Right lobe of liver (tissue), 6 donors: ENCODE results near the gene CACNG4. TPM values are rescaled to one million over a fixed set of nuclear protein-coding genes. Genes with fewer than 3 reads are reported as not detected.
A peak's percentile ranks its signal among the peaks of the same experiment; 100 is the strongest.

Experiments used
- ATAC-seq, 4 donors: fragments of 200-7000 bp; cut with Tn5 transposase; one replicate each; pipeline ENCODE4 v1.9.1; 2020; ENCODE audit warnings: mild to moderate bottlenecking in 4 of 4, moderate library complexity in 4 of 4
- DNase-seq, 3 donors: peaks; one replicate each; pipeline ENCODE4 v3.0.0-alpha.2; 2020
- H3K27ac ChIP-seq, 3 donors: fragments of 200-600 bp; one replicate each; pipeline ENCODE4 v1.8.0; 2022
- H3K27me3 ChIP-seq, 2 donors: fragments of 200-600 bp; one replicate each; pipeline ENCODE4 v1.8.0; 2022
- H3K36me3 ChIP-seq, 4 donors: fragments of 200-600 bp; sonication (generic) in 1 of 4; one replicate each; pipeline versions ENCODE4 v1.5.1 to v1.8.0; 2017 to 2022; ENCODE audit warnings: control low read depth in 1 of 4
- H3K4me1 ChIP-seq, 4 donors: fragments of 200-600 bp; sonication (generic) in 1 of 4; one replicate each; pipeline versions ENCODE4 v1.5.1 to v1.8.0; 2017 to 2022; ENCODE audit warnings: control low read depth in 1 of 4
- H3K4me3 ChIP-seq, 3 donors: fragments of 200-600 bp; one replicate each; pipeline ENCODE4 v1.8.0; 2022
- H3K9me3 ChIP-seq, 4 donors: fragments of 200-600 bp; sonication (generic) in 1 of 4; one replicate each; pipeline versions ENCODE4 v1.5.1 to v1.8.0; 2017 to 2022; ENCODE audit warnings: control low read depth in 1 of 4
- CTCF ChIP-seq, 4 donors: fragments of 200-600 bp in 3 of 4; fragments of 450-650 bp in 1 of 4; IDR thresholded peaks; one replicate each; pipeline versions ENCODE4 v1.5.1 to v1.8.0; 2016 to 2022; ENCODE audit warnings: antibody characterized with exemption in 4 of 4, mild to moderate bottlenecking in 2 of 4
- POLR2A ChIP-seq: fragments of 450-650 bp; IDR thresholded peaks from one replicate; pipeline ENCODE4 v1.6.1; 2017; ENCODE audit warnings: antibody characterized with exemption, mild to moderate bottlenecking
- WGBS: methylation state at CpG from one replicate; pipeline ENCODE4 v1.1.6; 2018; ENCODE audit warnings: low coverage, low lambda C conversion rate; ENCODE audit not compliant: insufficient coverage; ENCODE audit errors: missing lambda C conversion rate; 5-methylcytosine and 5-hydroxymethylcytosine counted together
- intact Hi-C, 2 donors: fragments of 100-400 bp; cut with DNase I; formaldehyde crosslinking; loops; one replicate each; pipeline versions ENCODE4 v1.11.2 to v1.14.1; 2022
- total RNA-seq, 6 experiments: library from RNA; depleted of rRNA in 2 of 6; stranded (reverse); fragments of >200 nt in 2 of 6; fragmentation: NEBNext Ultra II Directional in 3 of 6; extraction: Animal tissue kit (Norgen Biotek cat#: 25700) in 3 of 6; gene quantifications; one replicate each; pipeline versions ENCODE4 v1.1.0 to v1.2.4, GENCODE V29; 2016 to 2023
- donor health status: DM: no; HTN: yes; CAD: no.
- donor health status: DM: no; HTN: no; CAD: no.
- donor health status: DM: no; HTN: no; CAD: no.
- donor health status: DM: no; HTN: yes; CAD: no.
- donor health status: DM: no; HTN: yes; CAD: no.

The CACNG4 gene
- total RNA-seq, 6 experiments from 2014 or later = not detected

GRCh38 chr17:66941773-66942450 lies 22.6 kb upstream of the CACNG4 start:
- no peak overlapping the region for H3K4me3 ChIP-seq
- H3K36me3 ChIP-seq = no peaks in the 10 kb centered on the region
- no peaks in the 10 kb centered on the region for H3K27me3 ChIP-seq
- intact Hi-C loops = no loop called here
- 74% methylated on average over 4 of the region's 8 CpGs for WGBS
- H3K4me1 ChIP-seq = no peaks in the 10 kb centered on the region
- H3K9me3 ChIP-seq = no peaks in the 10 kb centered on the region
- no peak overlapping the region for H3K27ac ChIP-seq
- DNase-seq = no peak
- no peak for ATAC-seq
- TF ChIP-seq POLR2A = no peak
- TF ChIP-seq CTCF (IDR thresholded peaks at IDR 0.05) = no peak

DNA sequence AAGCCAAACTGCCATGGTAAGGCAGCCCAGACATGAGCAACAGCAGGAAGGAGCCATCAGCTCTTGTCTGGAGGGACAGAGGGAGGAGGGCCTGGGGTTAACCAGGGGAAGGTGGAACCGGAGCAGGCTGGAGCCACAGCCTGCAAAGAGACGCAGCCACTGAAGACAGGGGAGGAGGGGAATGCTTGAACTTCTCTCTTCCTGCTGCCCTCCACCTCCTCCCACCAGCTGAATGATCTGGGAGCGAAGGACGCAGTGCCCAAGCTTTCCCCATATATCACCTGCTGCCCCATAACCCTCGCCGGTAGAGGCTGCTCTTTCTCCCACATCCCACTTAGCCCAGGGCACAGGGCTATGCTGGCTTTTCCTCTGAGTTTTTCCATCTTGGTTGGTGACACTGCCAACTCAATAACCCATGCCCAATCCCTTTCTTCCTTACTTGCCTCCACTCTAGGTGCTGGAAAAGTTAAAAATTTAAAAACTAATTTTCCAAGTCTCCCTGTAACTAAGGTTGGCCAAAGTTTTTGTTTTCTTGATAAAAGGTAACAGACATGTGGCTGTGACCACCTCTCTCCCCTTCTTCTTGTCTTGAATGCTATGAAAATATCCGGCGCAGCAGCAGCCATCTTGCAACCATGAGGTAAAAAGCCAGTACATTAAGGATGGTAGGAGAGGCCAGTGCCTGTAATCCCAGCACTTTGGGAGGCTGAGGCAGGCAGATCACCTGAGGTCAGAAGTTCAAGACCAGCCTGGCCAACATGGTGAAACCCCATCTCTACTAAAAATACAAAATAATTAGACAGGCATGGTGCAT lies 21.8 kb upstream of the CACNG4 start:
- 80% methylated on average over 5 of the region's 8 CpGs for whole genome bisulfite sequencing
- intact Hi-C loops = no loop called here
- H3K4me3 ChIP-seq = no peak overlapping the region
- H3K27ac ChIP-seq = no peak overlapping the region
- no peaks in the 10 kb centered on the region for H3K27me3 ChIP-seq
- H3K9me3 ChIP-seq = no peaks in the 10 kb centered on the region
- DNase-seq = no peak
- no peaks in the 10 kb centered on the region for H3K36me3 ChIP-seq
- ATAC-seq = no peak
- H3K4me1 ChIP-seq = no peaks in the 10 kb centered on the region
- TF ChIP-seq POLR2A = no peak
- no peak for TF ChIP-seq CTCF (IDR thresholded peaks at IDR 0.05)

GRCh38 chr17:66943484-66943883 lies 21.0 kb upstream of the CACNG4 start:
- intact Hi-C loops = no loop called here
- H3K27me3 ChIP-seq = no peaks in the 10 kb centered on the region
- no peak for DNase-seq
- no peak for ATAC-seq
- H3K4me3 ChIP-seq = no peak overlapping the region
- WGBS = 83% methylated on average over 6 of the region's 6 CpGs
- H3K27ac ChIP-seq = no peak overlapping the region
- H3K4me1 ChIP-seq = no peaks in the 10 kb centered on the region
- H3K9me3 ChIP-seq = no peaks in the 10 kb centered on the region
- TF ChIP-seq CTCF (IDR thresholded peaks at IDR 0.05) (no peak), POLR2A (no peak)
- H3K36me3 ChIP-seq = no peaks in the 10 kb centered on the region

- H3K27me3 ChIP-seq = no peaks in the 10 kb centered on the region
- intact Hi-C loops = no loop called here
- no peaks in the 10 kb centered on the region for H3K36me3 ChIP-seq
- H3K9me3 ChIP-seq = no peaks in the 10 kb centered on the region
- TF ChIP-seq POLR2A (no peak), CTCF (IDR thresholded peaks at IDR 0.05) (no peak)
- H3K27ac ChIP-seq = no peak overlapping the region
- 23% methylated on average over 14 of the region's 15 CpGs for WGBS
- ATAC-seq (peak in 3 of 4 donors; percentile 27 to 64 (median 39)), DNase-seq (no peak)
- H3K4me3 ChIP-seq = no peak overlapping the region
- H3K4me1 ChIP-seq = no peaks in the 10 kb centered on the region
Observed at GRCh38 chr17:66944351-66945146, 20.0 kb upstream of the CACNG4 start.
